ENCODE data around the gene MTAP. TPM values are rescaled to one million over a fixed set of nuclear protein-coding genes. Genes with fewer than 3 reads are reported as not detected.

The MTAP gene
- total RNA-seq, 1 donor: 36.7 TPM

DNA sequence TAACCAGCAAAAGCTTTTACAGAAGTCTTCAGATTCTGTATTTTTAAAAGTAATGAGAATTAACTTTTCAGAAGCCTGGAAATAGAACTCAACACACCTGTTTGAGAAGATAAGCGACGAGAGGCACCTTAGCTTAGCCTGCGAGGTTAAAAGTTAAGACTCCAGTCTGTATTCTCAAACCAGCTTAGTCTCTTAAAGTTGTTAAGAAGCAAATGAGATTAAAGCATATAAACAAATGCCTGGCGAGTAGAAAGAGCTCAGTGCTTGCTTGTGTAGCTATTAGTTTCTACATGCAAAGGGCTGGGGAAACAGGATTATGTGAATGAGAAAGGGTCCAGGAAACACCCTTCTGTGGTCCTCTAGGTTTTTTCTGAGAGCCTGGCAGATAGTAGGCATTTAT lies 51.7 kb downstream of the MTAP start:
- TF ChIP-seq, protein P1, sequence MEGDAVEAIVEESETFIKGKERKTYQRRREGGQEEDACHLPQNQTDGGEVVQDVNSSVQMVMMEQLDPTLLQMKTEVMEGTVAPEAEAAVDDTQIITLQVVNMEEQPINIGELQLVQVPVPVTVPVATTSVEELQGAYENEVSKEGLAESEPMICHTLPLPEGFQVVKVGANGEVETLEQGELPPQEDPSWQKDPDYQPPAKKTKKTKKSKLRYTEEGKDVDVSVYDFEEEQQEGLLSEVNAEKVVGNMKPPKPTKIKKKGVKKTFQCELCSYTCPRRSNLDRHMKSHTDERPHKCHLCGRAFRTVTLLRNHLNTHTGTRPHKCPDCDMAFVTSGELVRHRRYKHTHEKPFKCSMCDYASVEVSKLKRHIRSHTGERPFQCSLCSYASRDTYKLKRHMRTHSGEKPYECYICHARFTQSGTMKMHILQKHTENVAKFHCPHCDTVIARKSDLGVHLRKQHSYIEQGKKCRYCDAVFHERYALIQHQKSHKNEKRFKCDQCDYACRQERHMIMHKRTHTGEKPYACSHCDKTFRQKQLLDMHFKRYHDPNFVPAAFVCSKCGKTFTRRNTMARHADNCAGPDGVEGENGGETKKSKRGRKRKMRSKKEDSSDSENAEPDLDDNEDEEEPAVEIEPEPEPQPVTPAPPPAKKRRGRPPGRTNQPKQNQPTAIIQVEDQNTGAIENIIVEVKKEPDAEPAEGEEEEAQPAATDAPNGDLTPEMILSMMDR (IDR thresholded peaks at IDR 0.05; ENCODE audit: insufficient read depth, low read depth, low read length): no peak
- H3K4me3 ChIP-seq (ENCODE audit: low read depth, low read length): no peak overlapping the region
- DNase-seq (ENCODE audit: low read depth): no peak

DNA sequence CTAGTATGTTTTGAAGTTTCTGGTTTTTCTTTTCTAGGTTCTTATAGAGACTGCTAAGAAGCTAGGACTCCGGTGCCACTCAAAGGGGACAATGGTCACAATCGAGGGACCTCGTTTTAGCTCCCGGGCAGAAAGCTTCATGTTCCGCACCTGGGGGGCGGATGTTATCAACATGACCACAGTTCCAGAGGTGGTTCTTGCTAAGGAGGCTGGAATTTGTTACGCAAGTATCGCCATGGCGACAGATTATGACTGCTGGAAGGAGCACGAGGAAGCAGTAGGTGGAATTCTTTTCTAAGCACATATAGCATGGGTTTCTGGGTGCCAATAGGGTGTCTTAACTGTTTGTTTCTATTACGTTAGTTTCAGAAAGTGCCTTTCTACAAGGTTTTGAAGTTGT lies 52.2 kb downstream of the MTAP start:
- TF ChIP-seq, protein P1 (IDR thresholded peaks at IDR 0.05; ENCODE audit: insufficient read depth, low read depth, low read length): no peak
- H3K4me3 ChIP-seq (ENCODE audit: low read depth, low read length): no peak overlapping the region
- DNase-seq (ENCODE audit: low read depth): peak; percentile 77

DNA sequence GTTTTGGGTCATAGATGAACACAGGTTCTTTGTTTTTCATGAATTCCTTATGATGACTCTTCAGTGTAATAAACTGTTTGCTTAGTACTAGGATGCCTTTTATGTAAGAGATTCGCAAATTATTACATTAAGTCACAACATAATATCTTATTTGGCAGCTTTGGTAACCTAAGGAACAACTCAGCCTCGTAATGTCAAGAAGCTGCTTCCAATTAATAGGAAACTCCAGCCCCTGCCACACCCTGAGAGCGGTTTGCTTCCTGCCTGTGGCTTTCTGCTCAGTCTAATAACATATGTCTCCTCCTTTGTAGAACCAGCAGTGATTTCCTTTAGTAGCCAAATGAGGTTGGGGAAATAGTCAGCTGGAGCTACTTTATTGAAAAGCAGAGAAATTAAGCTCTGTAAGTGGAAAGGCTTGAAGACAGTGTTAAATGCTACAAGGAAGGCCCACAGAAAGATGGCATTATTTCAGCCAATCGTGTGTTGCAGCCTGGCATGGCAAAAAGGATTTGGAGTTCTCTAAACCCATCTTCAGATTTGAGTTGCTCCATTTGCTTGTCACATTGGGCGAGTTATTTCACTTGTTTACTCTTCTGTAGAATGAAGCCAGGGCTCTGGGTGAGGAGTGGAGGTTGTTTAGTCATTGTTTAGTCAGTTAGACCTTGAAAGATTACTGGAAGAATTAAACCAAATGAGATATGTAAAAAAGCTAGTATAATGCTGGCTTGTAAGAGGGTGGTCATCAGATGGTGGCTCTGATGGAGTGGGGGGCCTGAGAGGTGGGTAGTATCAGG lies 54.1 kb downstream of the MTAP start:
- H3K4me3 ChIP-seq (ENCODE audit: low read depth, low read length): no peak overlapping the region
- TF ChIP-seq, protein P1 (IDR thresholded peaks at IDR 0.05; ENCODE audit: insufficient read depth, low read depth, low read length): no peak
- DNase-seq (ENCODE audit: low read depth): peak; percentile 50

DNA sequence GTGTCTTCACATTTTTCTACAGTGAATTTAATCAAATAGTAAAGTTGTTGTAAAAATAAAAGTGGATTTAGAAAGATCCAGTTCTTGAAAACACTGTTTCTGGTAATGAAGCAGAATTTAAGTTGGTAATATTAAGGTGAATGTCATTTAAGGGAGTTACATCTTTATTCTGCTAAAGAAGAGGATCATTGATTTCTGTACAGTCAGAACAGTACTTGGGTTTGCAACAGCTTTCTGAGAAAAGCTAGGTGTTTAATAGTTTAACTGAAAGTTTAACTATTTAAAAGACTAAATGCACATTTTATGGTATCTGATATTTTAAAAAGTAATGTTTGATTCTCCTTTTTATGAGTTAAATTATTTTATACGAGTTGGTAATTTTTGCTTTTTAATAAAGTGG lies 60.4 kb downstream of the MTAP start:
- no peak for DNase-seq (ENCODE audit: low read depth)
- TF ChIP-seq, protein P1 (IDR thresholded peaks at IDR 0.05; ENCODE audit: insufficient read depth, low read depth, low read length): no peak
- H3K4me3 ChIP-seq (ENCODE audit: low read depth, low read length): no peak overlapping the region

DNA sequence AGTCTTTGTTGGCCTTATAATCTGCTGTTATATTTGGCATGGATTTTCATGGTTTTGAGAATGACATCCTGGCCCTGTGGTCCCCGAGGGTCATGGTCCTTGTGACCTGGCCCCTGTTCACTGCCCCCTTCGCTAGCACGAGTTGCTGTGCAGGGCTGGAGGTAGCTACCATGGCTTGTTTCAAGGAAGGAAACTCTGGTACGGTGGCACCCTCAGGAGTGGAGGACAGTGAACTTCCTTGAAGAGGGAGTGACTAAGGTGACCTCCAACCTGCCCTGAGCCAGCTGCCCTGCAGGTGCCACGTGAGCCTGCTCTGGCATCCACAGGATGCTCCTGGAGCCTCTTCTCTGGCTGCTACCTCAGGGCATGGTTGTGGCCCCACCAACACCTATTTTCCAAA lies 62.1 kb downstream of the MTAP start:
- DNase-seq (ENCODE audit: low read depth): no peak
- no peak overlapping the region for H3K4me3 ChIP-seq (ENCODE audit: low read depth, low read length)
- TF ChIP-seq, protein P1 (IDR thresholded peaks at IDR 0.05; ENCODE audit: insufficient read depth, low read depth, low read length): no peak

DNA sequence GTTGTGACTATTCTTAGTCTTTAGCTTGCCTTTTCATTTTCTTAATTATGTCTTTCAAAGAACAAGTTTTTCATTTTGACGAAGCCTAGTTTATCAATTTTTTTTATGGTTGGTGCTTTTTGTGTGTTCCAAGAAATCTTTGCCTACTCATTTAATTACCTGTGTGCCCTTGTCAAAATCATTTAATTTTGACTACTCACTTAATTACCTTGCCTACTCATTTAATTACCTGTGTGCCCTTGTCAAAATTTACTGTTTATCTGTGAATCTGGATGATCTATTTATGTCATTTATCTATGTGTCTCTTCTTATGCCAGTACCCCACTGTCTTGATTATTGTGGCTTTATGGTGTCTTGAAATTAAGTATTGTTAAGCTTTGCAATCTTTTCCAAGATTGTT lies 63.9 kb downstream of the MTAP start:
- TF ChIP-seq, protein P1 (IDR thresholded peaks at IDR 0.05; ENCODE audit: insufficient read depth, low read depth, low read length): no peak
- no peak for DNase-seq (ENCODE audit: low read depth)
- H3K4me3 ChIP-seq (ENCODE audit: low read depth, low read length): no peak overlapping the region

All from fibroblast of villous mesenchyme (primary cell).